Endothelial cell of umbilical vein (primary cell): ENCODE data around the gene PLEKHA8. TPM values are rescaled to one million over a fixed set of nuclear protein-coding genes. Genes with fewer than 3 reads are reported as not detected.

Experiments used
- BruUV-seq: library from RNA; stranded (reverse); fragments of 400-500 nt; replicated peaks from 2 replicates; lab custom pipeline; 2021; lab: Mats Ljungman, UMichigan
- CTCF ChIA-PET: fragments of 300-600, 350-600 bp; sonication (Branson Sonifier 250); formaldehyde crosslinking; loops from one replicate; lab custom pipeline; 2021; ENCODE audit warnings: antibody characterized with exemption, inconsistent platforms; lab: Charles Lee
- POLR2A ChIA-PET: fragments of 300-600, 350-600 bp; sonication (Branson Sonifier 250); formaldehyde crosslinking; loops from one replicate; lab custom pipeline; 2021; ENCODE audit warnings: antibody characterized with exemption, inconsistent platforms; lab: Charles Lee
- DNase-seq: peaks from one replicate; pipeline ENCODE4 v3.0.0-alpha.2; 2011; ENCODE audit warnings: low read depth, low spot score
- FAIRE-seq: peaks from 2 replicates; lab custom pipeline; 2011; peaks lifted over from hg19 to GRCh38; lab: Jason Lieb, UNC
- H2AFZ ChIP-seq: 2 replicates; pipeline ENCODE4 v1.6.0; 2012; ENCODE audit warnings: low read depth, low read length, control low read depth, inconsistent platforms
- H3K27ac ChIP-seq: 2 replicates; pipeline ENCODE4 v1.5.1; 2011; ENCODE audit warnings: low read depth, mild to moderate bottlenecking, control low read depth, low read length, moderate library complexity; ENCODE audit not compliant: insufficient read depth
- H3K27me3 ChIP-seq, 2 experiments: 2 replicates each; pipeline versions ENCODE4 v1.6.0 to v1.6.1; 2011; ENCODE audit warnings: low read length in 2 of 2, mixed read lengths in 1 of 2; ENCODE audit not compliant: control insufficient read depth in 2 of 2, insufficient read depth in 2 of 2
- H3K36me3 ChIP-seq, 2 experiments: 2 replicates in 1 of 2; 3 replicates in 1 of 2; pipeline ENCODE4 v1.5.1; 2011; ENCODE audit warnings: low read length in 2 of 2, mild to moderate bottlenecking in 1 of 2, moderate library complexity in 1 of 2; ENCODE audit not compliant: control insufficient read depth in 2 of 2, insufficient read depth in 2 of 2; ENCODE audit errors: extremely low read depth in 1 of 2
- H3K4me1 ChIP-seq: 3 replicates; pipeline ENCODE4 v1.5.1; 2011; ENCODE audit warnings: mild to moderate bottlenecking, low read length; ENCODE audit not compliant: control insufficient read depth, insufficient read depth; ENCODE audit errors: extremely low read depth
- H3K4me2 ChIP-seq: 2 replicates; pipeline ENCODE4 v1.6.1; 2011; ENCODE audit warnings: low read length, control low read depth, mixed read lengths; ENCODE audit not compliant: insufficient read depth
- H3K4me3 ChIP-seq, 3 experiments: fragments of 200-600 bp in 1 of 3; sonication (generic), shearing (Covaris generic) in 1 of 3; replicated peaks in 1 of 3; 2 replicates each; pipeline ENCODE4 v1.5.1; 2011 to 2016; ENCODE audit warnings: control low read depth in 3 of 3, low read length in 3 of 3, mild to moderate bottlenecking in 2 of 3, inconsistent platforms in 1 of 3, low read depth in 1 of 3, moderate library complexity in 1 of 3; ENCODE audit not compliant: insufficient read depth in 1 of 3
- H3K79me2 ChIP-seq: 2 replicates; pipeline ENCODE4 v1.6.0; 2012; ENCODE audit warnings: low read length, inconsistent platforms; ENCODE audit not compliant: control insufficient read depth, insufficient read depth
- H3K9ac ChIP-seq: replicated peaks from 2 replicates; pipeline ENCODE3; 2011; ENCODE audit warnings: low read length, control low read depth; ENCODE audit not compliant: insufficient read depth; ENCODE audit errors: extremely low read depth
- H3K9me1 ChIP-seq: replicated peaks from 3 replicates; pipeline ENCODE4 v1.6.0; 2011; ENCODE audit warnings: mild to moderate bottlenecking, low read length; ENCODE audit not compliant: control insufficient read depth, insufficient read depth; ENCODE audit errors: extremely low read depth
- H3K9me3 ChIP-seq: replicated peaks from 2 replicates; pipeline ENCODE4 v1.5.1; 2012; ENCODE audit warnings: low read length, inconsistent platforms; ENCODE audit not compliant: control insufficient read depth, insufficient read depth
- H4K20me1 ChIP-seq: replicated peaks from 2 replicates; pipeline ENCODE3; 2011; ENCODE audit warnings: mild to moderate bottlenecking, low read length; ENCODE audit not compliant: control insufficient read depth, insufficient read depth; ENCODE audit errors: extremely low read depth
- EZH2 ChIP-seq: IDR thresholded peaks from 2 replicates; pipeline ENCODE4 v1.6.1; 2012; ENCODE audit warnings: borderline replicate concordance, low read depth, mild to moderate bottlenecking, moderate library complexity, low read length, inconsistent platforms; ENCODE audit not compliant: severe bottlenecking
- GATA2 ChIP-seq: IDR thresholded peaks from 2 replicates; pipeline ENCODE4 v1.7.0; 2011; ENCODE audit warnings: low read depth, mild to moderate bottlenecking, moderate library complexity, mixed read lengths, low read length; ENCODE audit not compliant: insufficient read length, insufficient read depth
- JUN ChIP-seq: IDR thresholded peaks from 2 replicates; pipeline ENCODE4 v1.6.1; 2011; ENCODE audit warnings: borderline replicate concordance, low read depth; ENCODE audit not compliant: insufficient read length, insufficient read depth
- MAX ChIP-seq: IDR thresholded peaks from 2 replicates; pipeline ENCODE4 v1.6.1; 2011; ENCODE audit not compliant: insufficient read depth, insufficient read length
- MYC ChIP-seq: IDR thresholded peaks from one replicate; pipeline ENCODE4 v1.6.1; 2011; ENCODE audit warnings: mild to moderate bottlenecking, low read depth, low read length
- POLR2A ChIP-seq: IDR thresholded peaks from 2 replicates; pipeline ENCODE4 v1.6.1; 2012; ENCODE audit warnings: low read depth, mild to moderate bottlenecking, control low read depth, low read length
- POLR2AphosphoS5 ChIP-seq: IDR thresholded peaks from 2 replicates; pipeline ENCODE4 v1.6.1; 2012; ENCODE audit warnings: low read depth, mild to moderate bottlenecking, control low read depth, low read length, moderate library complexity; ENCODE audit not compliant: insufficient read depth
- dilution Hi-C: fragments of 300-500 bp; cut with MboI; formaldehyde crosslinking; loops from one replicate; pipeline ENCODE4 v1.15.0; 2019; ENCODE audit warnings: low sequenced_read_pairs; ENCODE audit not compliant: extremely low pct_ligation_motif_present
- intact Hi-C: fragments of 100-400 bp; cut with micrococcal nuclease; formaldehyde crosslinking; loops from one replicate; pipeline ENCODE4 v1.10.0; 2022
- polyA plus RNA-seq, 4 experiments: library from polyadenylated mRNA; depleted of rRNA in 3 of 4; stranded (reverse) in 3 of 4; unstranded in 1 of 4; fragments of >200 nt; gene quantifications; 2 replicates each; pipeline versions ENCODE4 v1.2.1 to v1.2.3, GENCODE V29; 2011 to 2012; ENCODE audit warnings: missing spikeins in 1 of 4
- total RNA-seq: library from RNA; stranded (reverse); gene quantifications from 2 replicates; pipeline ENCODE4 v1.2.3, GENCODE V29; 2021
- TF ChIP-seq, protein P1 (sequence below), 2 donors: IDR thresholded peaks; 1 replicate in 1 of 2; 2 replicates in 1 of 2; pipeline ENCODE4 v1.5.1; 2011; ENCODE audit warnings: low read length in 2 of 2, mild to moderate bottlenecking in 2 of 2, moderate library complexity in 2 of 2, control low read depth in 1 of 2, inconsistent platforms in 1 of 2, low read depth in 1 of 2; ENCODE audit not compliant: insufficient read depth in 1 of 2; ENCODE audit errors: extremely low read depth in 1 of 2

Gene PLEKHA8
- total and polyA plus RNA-seq, 2 donors (not counting 3 experiments of a cell fraction or from before 2014, with no cell fraction given): 4.5 to 19.8 TPM

DNA sequence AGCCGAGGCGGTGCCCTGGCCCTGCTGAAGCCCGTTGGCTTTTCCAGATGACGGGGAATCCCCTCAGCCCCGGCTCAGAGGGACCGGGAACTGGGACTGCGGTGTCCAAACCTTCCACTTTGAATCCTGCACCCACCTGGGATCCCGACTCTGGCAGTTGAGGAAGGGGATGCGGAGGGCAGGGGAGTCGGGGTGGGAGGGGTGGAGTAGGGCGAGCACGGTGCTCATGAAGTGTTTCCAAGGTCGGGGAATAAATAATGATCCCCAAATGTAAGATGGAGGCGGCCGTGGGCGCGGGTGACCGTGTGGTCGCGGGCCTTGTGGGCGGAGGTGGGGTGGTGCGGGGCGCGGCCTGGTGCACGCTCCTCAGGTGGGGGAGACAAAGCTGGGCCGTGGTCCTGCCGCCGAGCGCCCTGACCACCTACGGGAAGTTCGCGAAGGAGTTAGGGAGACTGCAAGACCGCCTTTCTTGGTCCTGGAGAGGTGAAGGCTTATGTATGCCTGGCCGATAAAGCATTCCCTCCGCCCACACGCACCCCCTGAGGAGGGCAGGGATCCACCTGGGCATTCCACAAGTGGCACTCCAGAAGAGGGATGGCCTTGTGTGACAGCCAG, 108.0 kb downstream of the PLEKHA8 start:
- peak overlapping the region; percentile 58 for H3K9ac ChIP-seq
- FAIRE-seq (no peak), DNase-seq (no peak)
- dilution Hi-C loops (no loop called here), intact Hi-C loops (no loop called here)
- ChIA-PET POLR2A (no interaction called here), CTCF (interaction anchor here (2.4 kb wide), 1 partner anchor 10 kb away, joined by 7 read pairs; no protein-coding TSS in a partner anchor)
- BruUV-seq: no TSS peak
- H2AFZ ChIP-seq: peak overlapping the region; percentile 94
- TF ChIP-seq JUN (no peak), EZH2 (no peak), GATA2 (no peak), MAX (no peak), POLR2A (no peak), POLR2AphosphoS5 (no peak), MYC (no peak)
- TF ChIP-seq, protein P1, sequence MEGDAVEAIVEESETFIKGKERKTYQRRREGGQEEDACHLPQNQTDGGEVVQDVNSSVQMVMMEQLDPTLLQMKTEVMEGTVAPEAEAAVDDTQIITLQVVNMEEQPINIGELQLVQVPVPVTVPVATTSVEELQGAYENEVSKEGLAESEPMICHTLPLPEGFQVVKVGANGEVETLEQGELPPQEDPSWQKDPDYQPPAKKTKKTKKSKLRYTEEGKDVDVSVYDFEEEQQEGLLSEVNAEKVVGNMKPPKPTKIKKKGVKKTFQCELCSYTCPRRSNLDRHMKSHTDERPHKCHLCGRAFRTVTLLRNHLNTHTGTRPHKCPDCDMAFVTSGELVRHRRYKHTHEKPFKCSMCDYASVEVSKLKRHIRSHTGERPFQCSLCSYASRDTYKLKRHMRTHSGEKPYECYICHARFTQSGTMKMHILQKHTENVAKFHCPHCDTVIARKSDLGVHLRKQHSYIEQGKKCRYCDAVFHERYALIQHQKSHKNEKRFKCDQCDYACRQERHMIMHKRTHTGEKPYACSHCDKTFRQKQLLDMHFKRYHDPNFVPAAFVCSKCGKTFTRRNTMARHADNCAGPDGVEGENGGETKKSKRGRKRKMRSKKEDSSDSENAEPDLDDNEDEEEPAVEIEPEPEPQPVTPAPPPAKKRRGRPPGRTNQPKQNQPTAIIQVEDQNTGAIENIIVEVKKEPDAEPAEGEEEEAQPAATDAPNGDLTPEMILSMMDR (IDR thresholded peaks at IDR 0.05; ENCODE audit: extremely low read depth in 1 of 2, insufficient read depth in 1 of 2, low read depth in 1 of 2, low read length in 2 of 2): no peak
- no peaks in the 10 kb centered on the region for H4K20me1 ChIP-seq
- no peaks in the 10 kb centered on the region for H3K36me3 ChIP-seq
- H3K27me3 ChIP-seq: peaks cover 0 to 3% of the 10 kb centered on the region in 2 experiments
- no peaks in the 10 kb centered on the region for H3K9me3 ChIP-seq
- H3K9me1 ChIP-seq: no peaks in the 10 kb centered on the region
- H3K4me1 ChIP-seq: peaks cover 6% of the 10 kb centered on the region
- H3K27ac ChIP-seq: no peak overlapping the region
- no peaks in the 10 kb centered on the region for H3K79me2 ChIP-seq
- H3K4me2 ChIP-seq: peak overlapping the region; percentile 62
- peak overlapping the region; percentile 45 to 83 (median 59) for H3K4me3 ChIP-seq
